SK-N-SH (cell line): ENCODE data around the gene OSBPL10. TPM values are rescaled to one million over a fixed set of nuclear protein-coding genes. Genes with fewer than 3 reads are reported as not detected.

Experiments used
- CTCF ChIA-PET: fragments of 300-600, 350-600 bp; formaldehyde crosslinking; extraction: SDS; loops from one replicate; lab custom pipeline; 2021; lab: Yijun Ruan, JAX
- POLR2A ChIA-PET: fragments of 350-600 bp; sonication (Branson Sonifier 250); formaldehyde crosslinking; extraction: SDS; loops from one replicate; lab custom pipeline; 2020; ENCODE audit warnings: antibody characterized with exemption, inconsistent platforms; lab: Yijun Ruan, JAX
- DNase-seq: peaks from one replicate; pipeline ENCODE4 v3.0.0; 2012
- H2AFZ ChIP-seq: fragments of 200-600 bp; sonication (generic); 2 replicates; pipeline ENCODE4 v1.8.1; 2016; ENCODE audit warnings: antibody characterized with exemption, mild to moderate bottlenecking, low read depth
- H3F3A ChIP-seq: fragments of 200-600 bp; sonication (generic); replicated peaks from 2 replicates; pipeline ENCODE3; 2016; ENCODE audit warnings: antibody characterized with exemption, mild to moderate bottlenecking; ENCODE audit not compliant: insufficient read depth
- H3K27ac ChIP-seq, 2 experiments: fragments of 200-500 bp in 1 of 2; fragments of 200-600 bp in 1 of 2; sonication (Bioruptor generic) in 1 of 2; sonication (generic), shearing (Covaris generic) in 1 of 2; 2 replicates each; pipeline versions ENCODE4 v1.5.1 to v1.6.1; 2014 to 2016; ENCODE audit warnings: low read depth in 2 of 2, inconsistent platforms in 1 of 2, low read length in 1 of 2, mild to moderate bottlenecking in 1 of 2, mixed read lengths in 1 of 2
- H3K27me3 ChIP-seq: fragments of 200-600 bp; sonication (generic), shearing (Covaris generic); 2 replicates; pipeline ENCODE4 v1.6.1; 2016; ENCODE audit warnings: mixed run types; ENCODE audit not compliant: insufficient read depth
- H3K36me3 ChIP-seq, 2 experiments: fragments of 200-500 bp in 1 of 2; fragments of 200-600 bp in 1 of 2; sonication (Bioruptor generic) in 1 of 2; sonication (generic) in 1 of 2; replicated peaks in 1 of 2; 2 replicates each; pipeline versions ENCODE3 to v1.5.1; 2014 to 2016; ENCODE audit warnings: low read length in 1 of 2, mild to moderate bottlenecking in 1 of 2; ENCODE audit not compliant: insufficient read depth in 2 of 2, control insufficient read depth in 1 of 2
- H3K4me1 ChIP-seq, 2 experiments: fragments of 200-500 bp in 1 of 2; fragments of 200-600 bp in 1 of 2; sonication (Bioruptor generic) in 1 of 2; sonication (generic), shearing (Covaris generic) in 1 of 2; 2 replicates each; pipeline versions ENCODE4 v1.5.1 to v1.6.1; 2014 to 2016; ENCODE audit warnings: low read depth in 1 of 2, low read length in 1 of 2, mixed run types in 1 of 2; ENCODE audit not compliant: insufficient read depth in 2 of 2, control insufficient read depth in 1 of 2
- H3K4me2 ChIP-seq: fragments of 200-600 bp; sonication (generic), shearing (Covaris generic); 2 replicates; pipeline ENCODE4 v1.6.1; 2017; ENCODE audit warnings: mixed run types
- H3K4me3 ChIP-seq, 2 experiments: fragments of 200-500 bp in 1 of 2; fragments of 200-600 bp in 1 of 2; sonication (Bioruptor generic) in 1 of 2; sonication (generic), shearing (Covaris generic) in 1 of 2; 2 replicates each; pipeline versions ENCODE4 v1.5.1 to v1.8.1; 2014 to 2016; ENCODE audit warnings: low read depth in 2 of 2, inconsistent platforms in 1 of 2, low read length in 1 of 2, mild to moderate bottlenecking in 1 of 2, mixed read lengths in 1 of 2, moderate library complexity in 1 of 2
- H3K79me2 ChIP-seq: fragments of 200-600 bp; sonication (generic); 2 replicates; pipeline ENCODE4 v1.8.1; 2017; ENCODE audit warnings: mild to moderate bottlenecking; ENCODE audit not compliant: insufficient read depth
- H3K9ac ChIP-seq: fragments of 200-600 bp; sonication (generic); 2 replicates; pipeline ENCODE4 v1.6.1; 2017; ENCODE audit warnings: mixed run types
- H3K9me2 ChIP-seq: fragments of 200-600 bp; sonication (generic); 2 replicates; pipeline ENCODE4 v1.6.1; 2017; ENCODE audit warnings: mixed run types
- H3K9me3 ChIP-seq: fragments of 200-600 bp; sonication (generic); 2 replicates; pipeline ENCODE4 v1.6.1; 2017; ENCODE audit warnings: mixed run types, mild to moderate bottlenecking, moderate library complexity
- H4K20me1 ChIP-seq: fragments of 200-600 bp; sonication (generic); 2 replicates; pipeline ENCODE4 v1.6.1; 2017; ENCODE audit warnings: mild to moderate bottlenecking, mixed run types; ENCODE audit not compliant: insufficient read depth
- ELF1 ChIP-seq: IDR thresholded peaks from 2 replicates; pipeline ENCODE4 v1.4.0; 2012
- EZH2phosphoT487 ChIP-seq: fragments of 200-600 bp; sonication (generic); IDR thresholded peaks from 2 replicates; pipeline ENCODE4 v1.6.1; 2017; ENCODE audit warnings: low read depth, mixed run types, mild to moderate bottlenecking, antibody characterized with exemption, moderate library complexity, borderline replicate concordance
- FOXM1 ChIP-seq: IDR thresholded peaks from 2 replicates; pipeline ENCODE4 v1.4.0; 2012; ENCODE audit warnings: low read depth, mild to moderate bottlenecking
- JUND ChIP-seq: IDR thresholded peaks from 2 replicates; pipeline ENCODE4 v1.4.0; 2012
- MXI1 ChIP-seq: IDR thresholded peaks from 2 replicates; pipeline ENCODE4 v1.6.1; 2012; ENCODE audit warnings: mild to moderate bottlenecking, low read depth, low read length, improper control_type of control experiment
- NRF1 ChIP-seq: IDR thresholded peaks from 2 replicates; pipeline ENCODE4 v1.6.1; 2012; ENCODE audit warnings: low read depth, mild to moderate bottlenecking, low read length
- RFX5 ChIP-seq: IDR thresholded peaks from 2 replicates; pipeline ENCODE4 v1.6.1; 2012; ENCODE audit warnings: mild to moderate bottlenecking, improper control_type of control experiment, low read length
- RXRA ChIP-seq: IDR thresholded peaks from 2 replicates; pipeline ENCODE4 v1.4.0; 2012; ENCODE audit warnings: low read depth, mild to moderate bottlenecking, borderline replicate concordance
- TAF1 ChIP-seq: IDR thresholded peaks from 2 replicates; pipeline ENCODE4 v1.6.1; 2012; ENCODE audit warnings: low read depth, mild to moderate bottlenecking, low read length, moderate library complexity, borderline replicate concordance
- TCF12 ChIP-seq: IDR thresholded peaks from 2 replicates; pipeline ENCODE4 v1.4.0; 2012
- TEAD4 ChIP-seq: IDR thresholded peaks from 2 replicates; pipeline ENCODE4 v1.4.0; 2012; ENCODE audit warnings: mild to moderate bottlenecking, borderline replicate concordance; ENCODE audit not compliant: insufficient read depth
- USF2 ChIP-seq: fragments of 150-350 bp; IDR thresholded peaks from 2 replicates; pipeline ENCODE4 v1.6.1; 2017; ENCODE audit warnings: antibody characterized with exemption, low read length, low read depth, borderline replicate concordance
- YY1 ChIP-seq: IDR thresholded peaks from 2 replicates; pipeline ENCODE4 v1.4.0; 2012; ENCODE audit warnings: low read depth, mild to moderate bottlenecking
- WGBS: methylation state at CpG from one replicate; pipeline ENCODE4 v1.1.6; 2017; ENCODE audit warnings: low lambda C conversion rate; 5-methylcytosine and 5-hydroxymethylcytosine counted together
- polyA plus RNA-seq, 3 experiments: library from polyadenylated mRNA; depleted of rRNA; stranded (reverse); fragments of >200 nt; gene quantifications; 2 replicates each; pipeline ENCODE4 v1.2.3, GENCODE V29; 2012

Gene OSBPL10
- polyA plus RNA-seq, 1 of the 3 experiments (the other 2 are of a cell fraction), result 0.12 TPM

DNA sequence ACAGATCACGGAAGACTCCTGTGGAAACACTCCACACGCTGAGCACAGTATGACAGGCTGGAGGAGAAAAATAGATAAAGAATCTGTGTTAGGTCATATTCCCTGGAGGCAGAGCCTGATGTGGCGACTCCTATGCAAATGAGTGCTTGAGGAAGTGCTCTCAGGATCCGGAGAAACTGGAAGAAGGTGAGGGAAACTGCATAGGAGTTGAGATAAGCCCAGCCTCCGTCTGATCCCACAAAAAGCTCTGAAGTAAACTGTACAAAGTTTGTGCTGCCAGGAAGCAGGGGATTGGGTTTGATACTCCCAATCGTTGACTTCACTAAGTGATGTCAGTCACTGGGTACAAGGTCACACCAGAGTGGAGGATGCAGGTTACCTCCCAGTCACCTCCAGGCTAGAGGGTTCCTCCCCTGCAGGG, 33.4 kb downstream of the OSBPL10 start:
- Histone ChIP-seq H3K4me2 (no peak overlapping the region), H3K9me2 (no peaks in the 10 kb centered on the region), H3K27me3 (no peaks in the 10 kb centered on the region), H3K36me3 (no peaks in the 10 kb centered on the region), H3K79me2 (no peaks in the 10 kb centered on the region), H3F3A (no peaks in the 10 kb centered on the region), H3K9ac (no peak overlapping the region), H3K4me3 (no peak overlapping the region), H3K27ac (no peak overlapping the region), H4K20me1 (no peaks in the 10 kb centered on the region), H3K9me3 (no peaks in the 10 kb centered on the region), H2AFZ (no peak overlapping the region)
- ChIA-PET POLR2A (no interaction called here), CTCF (no interaction called here)
- DNase-seq, result no peak
- WGBS, result 35% methylated on average over 6 of the region's 6 CpGs
- no peak for TF ChIP-seq FOXM1
- TF ChIP-seq USF2, result no peak
- no peak for TF ChIP-seq EZH2phosphoT487
- TF ChIP-seq JUND, result no peak
- TF ChIP-seq RXRA, result no peak
- no peak for TF ChIP-seq MXI1
- no peak for TF ChIP-seq TCF12
- no peak for TF ChIP-seq TAF1
- TF ChIP-seq NRF1, result no peak
- TF ChIP-seq, all 33 proteins: peak for 0
- no peaks in the 10 kb centered on the region for H3K4me1 ChIP-seq

DNA sequence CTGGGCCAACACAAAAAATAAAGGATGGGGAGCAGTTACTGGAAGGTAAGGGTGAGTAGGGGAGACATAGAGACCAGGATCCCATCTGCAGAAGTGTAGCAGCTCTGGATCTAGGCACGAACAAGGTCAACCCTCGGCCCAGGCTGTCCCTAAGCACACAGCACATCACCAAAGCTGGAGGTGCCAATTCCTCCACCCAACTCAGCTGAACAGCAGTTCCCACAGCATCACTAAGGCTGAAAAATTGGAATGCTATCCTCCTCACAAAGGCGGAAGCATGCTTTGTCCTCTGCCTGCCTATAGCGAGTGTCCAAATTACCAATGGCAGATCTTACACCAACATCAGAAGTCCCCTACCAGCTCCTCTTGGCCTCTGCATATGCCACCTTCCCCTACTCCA, 33.9 kb downstream of the OSBPL10 start:
- no peak for DNase-seq
- H3K4me3 ChIP-seq, result no peak overlapping the region
- no peaks in the 10 kb centered on the region for H3F3A ChIP-seq
- 51% methylated on average over 4 of the region's 4 CpGs for WGBS
- CTCF ChIA-PET, result no interaction called here
- no peaks in the 10 kb centered on the region for H3K36me3 ChIP-seq
- no peaks in the 10 kb centered on the region for H3K9me3 ChIP-seq
- POLR2A ChIA-PET, result no interaction called here
- H3K4me1 ChIP-seq, result no peaks in the 10 kb centered on the region
- H3K79me2 ChIP-seq, result no peaks in the 10 kb centered on the region
- no peak overlapping the region for H3K27ac ChIP-seq
- no peak overlapping the region for H3K9ac ChIP-seq
- H3K27me3 ChIP-seq, result no peaks in the 10 kb centered on the region
- H2AFZ ChIP-seq, result no peak overlapping the region
- H4K20me1 ChIP-seq, result no peaks in the 10 kb centered on the region
- H3K4me2 ChIP-seq, result no peak overlapping the region
- TF ChIP-seq MXI1 (no peak), RFX5 (no peak), USF2 (no peak), TEAD4 (no peak), ELF1 (no peak), YY1 (no peak)
- no peaks in the 10 kb centered on the region for H3K9me2 ChIP-seq
